GM20431 (cell line): ENCODE measurements around the gene IL7R.

Experiments
- in situ Hi-C: fragments of 300-500 bp; cut with MseI, MboI; formaldehyde crosslinking; loops from one replicate; pipeline ENCODE4 v1.15.0; 2020; ENCODE audit warnings: low sequenced_read_pairs; ENCODE audit not compliant: unreplicated experiment

Gene IL7R

GRCh38 chr5:35856765-35857351, at the start of gene IL7R:
Gene IL7R, plus strand, starts transcription at chr5:35856891. Its CDS starts 87 bp downstream, at chr5:35856978.
- in situ Hi-C loops: no loop called here

DNA sequence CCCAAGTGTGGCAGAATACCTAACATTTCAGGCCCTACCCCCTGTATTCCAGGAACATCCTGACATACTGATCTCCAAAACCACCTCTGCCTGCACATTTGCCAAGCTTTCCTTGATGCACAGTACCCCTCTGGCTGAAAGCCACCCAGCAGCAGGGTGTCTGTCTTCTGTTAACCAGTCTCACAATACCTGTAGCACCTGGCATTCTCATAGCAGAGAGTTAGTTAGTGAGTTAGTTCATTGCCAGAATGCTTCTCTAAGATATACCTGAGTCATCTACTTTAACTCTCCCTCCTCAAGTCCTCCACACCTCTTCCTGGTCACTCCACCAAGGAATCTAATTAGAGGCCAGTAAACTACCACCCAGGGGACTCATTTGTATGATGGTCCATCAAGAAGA, 46.1 kb upstream of the IL7R start:
- in situ Hi-C loops: no loop called here

- in situ Hi-C loops: no loop called here
Observed at GRCh38 chr5:35811108-35811741, 45.5 kb upstream of the IL7R start.

DNA sequence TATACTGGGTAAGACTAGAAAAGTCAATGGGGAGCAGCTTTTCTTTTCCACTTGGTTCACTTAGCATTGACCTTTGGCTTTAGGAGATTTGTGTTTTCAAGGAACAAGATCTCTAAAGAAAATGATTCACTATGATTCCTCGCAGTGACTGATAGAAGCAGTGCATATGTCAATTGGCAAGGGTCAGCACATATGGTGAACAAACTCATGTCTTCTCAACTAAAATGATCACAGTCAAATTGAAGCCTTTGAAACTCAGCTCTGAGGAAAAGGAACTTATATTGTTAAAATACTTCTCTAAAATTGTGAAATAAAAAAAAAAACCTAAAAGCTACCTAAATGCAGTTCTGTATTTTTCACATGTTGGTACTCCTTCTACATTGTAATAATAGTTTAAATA, 43.2 kb upstream of the IL7R start:
- in situ Hi-C loops: no loop called here

DNA sequence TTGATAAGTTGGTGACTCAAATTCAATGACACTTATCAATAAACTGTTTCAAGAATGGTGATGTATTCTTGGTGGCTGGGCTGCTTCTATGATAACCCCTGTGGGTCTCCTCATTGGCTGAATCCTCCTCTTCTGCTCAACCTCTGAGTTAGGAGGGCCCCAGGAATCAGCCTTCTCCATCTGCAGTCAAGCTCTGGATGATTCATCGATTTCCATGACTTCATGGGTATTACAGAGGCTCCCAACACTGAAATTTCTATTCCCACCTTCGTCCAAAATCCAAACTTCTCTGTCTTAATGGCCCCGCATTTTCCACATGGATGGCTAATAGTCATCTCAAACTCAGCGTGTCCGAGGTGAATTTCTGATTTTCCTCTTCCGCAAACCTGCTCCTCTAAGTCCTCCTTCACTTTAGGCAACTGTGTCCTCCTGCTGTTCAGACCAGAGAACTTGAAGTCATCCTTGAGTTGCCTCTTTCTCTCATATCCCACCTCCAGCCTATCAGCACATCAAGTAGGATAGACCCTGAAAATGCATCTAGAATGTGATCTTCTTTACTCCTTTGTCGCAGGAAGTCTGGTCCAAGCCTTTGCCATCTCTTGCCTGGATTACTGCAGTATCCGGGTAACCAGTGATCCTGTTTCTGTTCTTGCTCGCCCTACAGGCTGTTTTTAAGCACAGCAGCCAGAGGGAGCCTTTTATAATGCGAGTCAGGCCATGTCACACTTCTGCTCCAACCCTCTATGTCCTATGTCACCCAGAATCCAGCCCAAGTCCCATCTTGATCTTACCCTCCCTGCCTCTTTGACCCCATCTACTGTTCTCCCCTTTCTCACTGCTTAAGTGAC, 41.4 kb upstream of the IL7R start:
- in situ Hi-C loops: no loop called here

DNA sequence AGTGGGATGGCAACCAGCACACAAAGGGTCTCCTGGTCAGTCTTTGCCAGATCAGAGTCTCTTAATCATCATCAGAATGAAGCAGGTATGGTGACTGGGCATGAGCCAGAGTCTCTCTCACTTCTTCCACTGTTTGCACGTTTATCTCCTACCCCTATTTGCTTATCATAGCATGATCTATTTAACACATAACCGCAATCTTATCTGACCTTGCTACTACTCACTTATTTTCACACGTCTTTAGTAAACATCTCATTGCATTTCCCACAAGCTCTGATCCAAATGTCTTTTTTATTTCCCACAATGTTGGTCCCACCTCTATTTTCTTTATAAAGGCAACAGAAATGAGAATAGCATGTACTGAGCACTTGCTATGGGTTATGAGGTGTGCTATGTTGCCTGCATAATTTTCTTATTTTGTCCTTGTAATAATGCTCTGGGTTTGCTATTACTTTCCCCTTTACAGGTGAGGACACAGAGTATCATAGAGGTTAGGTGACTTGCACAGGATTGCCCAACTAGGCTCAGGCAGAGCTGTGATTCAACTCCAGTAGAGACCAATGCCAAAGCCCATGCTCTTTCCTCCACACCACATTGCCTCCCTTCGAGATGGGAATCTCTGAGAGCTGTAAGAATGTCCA, 39.7 kb upstream of the IL7R start:
- in situ Hi-C loops: no loop called here

DNA sequence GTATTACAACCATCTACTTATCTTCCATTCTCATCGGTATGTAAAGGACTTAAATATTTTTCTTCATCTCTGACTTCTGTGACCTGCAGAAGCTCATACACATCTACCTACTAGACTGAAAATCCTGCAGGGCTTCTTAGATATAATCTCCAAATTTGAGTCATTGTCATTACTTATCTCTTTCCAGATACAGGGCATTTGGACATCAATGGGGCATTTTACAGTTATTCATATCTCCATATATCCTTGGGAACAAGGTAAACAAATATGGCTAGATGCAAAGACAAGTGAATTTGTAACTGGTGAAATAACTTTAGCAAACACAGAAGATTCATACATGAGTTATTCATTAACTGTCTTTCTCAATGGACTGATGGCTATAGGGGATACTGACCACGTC, 37.7 kb upstream of the IL7R start:
- in situ Hi-C loops: no loop called here

DNA sequence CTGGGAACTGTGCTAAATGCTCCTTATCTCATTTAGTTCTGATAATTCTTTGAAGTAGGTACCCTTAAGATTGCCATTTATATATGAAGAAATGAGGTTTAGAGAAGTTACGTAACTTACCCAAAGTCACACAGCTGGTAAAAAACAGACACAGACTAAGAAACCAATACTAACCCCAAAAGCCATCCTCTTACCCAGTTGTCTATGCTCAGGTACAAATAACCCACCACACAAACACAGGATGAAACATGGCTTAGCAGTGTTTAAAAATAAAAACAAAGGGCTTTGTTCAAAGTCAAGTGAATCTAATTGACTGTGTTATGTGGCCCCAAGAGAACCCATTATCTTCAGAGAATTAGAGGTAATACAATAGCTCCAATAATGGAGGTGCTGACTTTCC, 37.0 kb upstream of the IL7R start:
- in situ Hi-C loops: no loop called here

DNA sequence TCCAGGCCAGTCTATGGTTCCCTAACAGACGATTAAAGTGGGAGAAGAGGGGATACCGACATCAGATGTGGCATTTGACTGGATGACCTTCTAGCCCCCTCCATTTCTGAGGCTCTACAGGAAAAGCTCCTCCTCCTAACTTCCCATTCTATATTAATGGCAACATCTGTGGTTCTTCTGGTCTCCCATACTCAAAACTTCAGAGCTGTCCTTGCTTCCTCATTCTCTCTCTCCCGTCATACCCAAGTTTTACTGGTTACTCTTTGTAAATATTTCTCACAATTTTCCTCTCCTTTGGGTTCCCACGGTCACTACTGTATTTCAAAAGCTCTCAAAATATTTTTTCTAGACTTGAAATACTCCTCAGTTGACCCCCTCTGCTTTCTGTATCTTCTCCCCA, 36.0 kb upstream of the IL7R start:
- in situ Hi-C loops: no loop called here

DNA sequence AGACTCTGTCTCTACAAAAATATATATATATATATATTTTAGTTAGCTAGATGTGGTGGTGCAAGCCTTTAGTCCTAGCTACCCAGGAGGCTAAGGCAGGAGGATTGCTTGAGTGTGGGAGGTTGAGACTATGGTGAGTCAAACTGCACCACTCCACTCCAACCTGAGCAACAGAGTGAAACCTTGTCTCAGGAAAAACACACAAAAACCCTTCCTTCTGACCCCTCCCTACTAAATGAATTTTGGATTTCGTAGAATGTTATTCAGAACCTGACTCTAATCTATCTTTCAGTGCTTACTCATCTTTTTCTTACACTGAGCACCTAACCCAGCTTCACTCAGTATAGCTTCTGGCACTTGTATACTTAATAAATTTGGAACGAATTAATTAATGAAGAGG, 35.2 kb upstream of the IL7R start:
- in situ Hi-C loops: no loop called here

DNA sequence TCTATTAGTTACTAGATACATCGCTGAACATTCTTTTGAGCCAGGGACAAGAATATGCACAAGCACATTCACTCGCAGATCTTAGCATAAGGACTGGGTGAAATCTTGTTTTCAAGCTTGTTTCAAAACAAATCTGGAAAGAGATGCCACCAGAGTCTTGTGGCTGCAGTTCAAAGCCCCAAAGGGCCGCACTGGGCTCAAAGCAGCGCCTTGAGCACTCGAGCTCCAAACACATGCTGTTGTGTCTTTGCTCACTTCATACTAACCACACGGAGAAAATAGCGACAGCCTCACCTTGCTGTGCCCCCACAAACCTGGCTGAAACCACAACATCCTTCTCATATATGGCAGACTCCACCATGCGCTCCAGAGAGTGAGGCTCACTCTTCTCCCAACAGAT, 34.2 kb upstream of the IL7R start:
- in situ Hi-C loops: no loop called here

GRCh38 chr5:35823347-35824098, 33.2 kb upstream of the IL7R start:
- in situ Hi-C loops: no loop called here

GRCh38 chr5:35826056-35826455, 30.6 kb upstream of the IL7R start:
- in situ Hi-C loops: no loop called here

DNA sequence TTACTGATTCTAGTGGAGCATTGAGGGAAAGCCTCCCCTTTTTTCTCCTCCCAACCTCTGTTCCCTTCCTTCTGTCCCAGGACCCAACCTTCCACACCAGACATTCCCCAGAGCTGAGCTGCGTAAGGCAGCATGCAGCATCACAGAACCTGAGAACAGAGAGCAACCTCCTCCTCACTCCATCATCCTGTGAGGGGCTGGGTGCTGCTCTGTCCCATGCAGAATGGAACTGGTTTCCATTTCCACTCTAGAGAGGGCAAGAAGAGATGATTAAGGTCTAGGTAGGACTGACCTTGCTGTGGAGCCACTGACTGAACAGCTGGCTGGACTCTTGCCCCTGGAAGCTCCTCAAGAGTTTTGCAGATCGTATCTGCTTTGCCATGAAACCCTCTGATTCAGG, 30.1 kb upstream of the IL7R start:
- in situ Hi-C loops: no loop called here

DNA sequence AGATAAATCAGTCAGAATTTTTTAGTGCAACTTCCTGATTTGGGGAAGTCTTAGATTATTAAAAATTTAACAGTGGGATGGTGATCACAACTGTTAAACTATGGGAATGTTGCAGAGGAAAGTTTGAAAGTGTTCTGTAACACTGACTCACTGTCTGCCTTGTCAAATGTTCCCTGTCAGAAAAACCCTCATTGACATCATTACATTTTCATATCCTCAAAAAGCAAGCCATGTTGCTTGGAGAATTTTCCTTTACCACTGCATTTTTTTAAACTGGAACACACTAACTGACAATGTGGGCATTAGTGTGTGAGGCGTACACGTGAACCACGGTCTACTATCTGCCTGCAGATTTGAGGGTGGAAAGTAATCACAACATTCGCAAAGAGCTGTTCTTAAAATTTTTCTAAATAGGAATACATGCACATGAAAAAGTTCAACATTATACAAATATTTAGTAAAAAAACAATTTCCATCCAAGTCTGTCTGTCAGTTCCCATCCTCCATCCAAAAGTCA, 28.6 kb upstream of the IL7R start:
- in situ Hi-C loops: no loop called here

DNA sequence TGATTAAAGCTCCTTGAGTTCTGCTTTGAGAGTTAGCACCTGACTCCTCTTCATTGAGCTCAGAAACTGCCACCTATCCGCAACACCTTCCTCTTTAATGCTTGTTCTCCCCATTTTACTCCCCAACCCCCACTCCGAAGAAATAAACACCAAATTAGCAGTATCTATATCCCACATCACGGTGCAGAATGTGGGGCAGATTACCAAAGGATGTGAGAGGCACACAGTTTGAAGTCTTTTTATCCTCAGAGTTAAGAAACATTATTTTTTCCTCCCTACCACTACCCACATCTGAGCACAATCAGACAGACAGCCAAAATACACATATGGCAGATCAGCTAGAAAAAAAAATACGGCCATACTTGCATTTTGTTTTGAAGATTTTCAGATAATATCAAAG, 26.1 kb upstream of the IL7R start:
- in situ Hi-C loops: no loop called here

DNA sequence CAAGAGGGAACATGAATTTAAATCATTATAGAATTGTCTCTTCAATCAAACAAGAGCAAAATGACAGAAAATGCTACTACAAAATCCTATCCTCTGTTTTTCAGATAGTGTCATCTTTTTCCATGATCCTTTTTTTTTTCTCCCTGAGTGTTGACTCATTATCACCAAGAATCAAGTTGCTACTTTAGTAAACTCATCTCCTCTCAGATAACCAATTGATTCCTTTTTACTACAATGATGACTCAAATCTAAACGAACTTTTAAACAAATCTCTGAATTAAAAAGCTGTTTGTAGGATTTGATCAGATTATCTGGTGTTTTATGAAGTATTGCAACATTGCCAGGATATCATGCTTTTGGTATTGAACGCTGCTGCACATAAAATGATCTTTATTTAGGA, 23.9 kb upstream of the IL7R start:
- in situ Hi-C loops: no loop called here

GRCh38 chr5:35833224-35833623, 23.5 kb upstream of the IL7R start:
- in situ Hi-C loops: no loop called here

DNA sequence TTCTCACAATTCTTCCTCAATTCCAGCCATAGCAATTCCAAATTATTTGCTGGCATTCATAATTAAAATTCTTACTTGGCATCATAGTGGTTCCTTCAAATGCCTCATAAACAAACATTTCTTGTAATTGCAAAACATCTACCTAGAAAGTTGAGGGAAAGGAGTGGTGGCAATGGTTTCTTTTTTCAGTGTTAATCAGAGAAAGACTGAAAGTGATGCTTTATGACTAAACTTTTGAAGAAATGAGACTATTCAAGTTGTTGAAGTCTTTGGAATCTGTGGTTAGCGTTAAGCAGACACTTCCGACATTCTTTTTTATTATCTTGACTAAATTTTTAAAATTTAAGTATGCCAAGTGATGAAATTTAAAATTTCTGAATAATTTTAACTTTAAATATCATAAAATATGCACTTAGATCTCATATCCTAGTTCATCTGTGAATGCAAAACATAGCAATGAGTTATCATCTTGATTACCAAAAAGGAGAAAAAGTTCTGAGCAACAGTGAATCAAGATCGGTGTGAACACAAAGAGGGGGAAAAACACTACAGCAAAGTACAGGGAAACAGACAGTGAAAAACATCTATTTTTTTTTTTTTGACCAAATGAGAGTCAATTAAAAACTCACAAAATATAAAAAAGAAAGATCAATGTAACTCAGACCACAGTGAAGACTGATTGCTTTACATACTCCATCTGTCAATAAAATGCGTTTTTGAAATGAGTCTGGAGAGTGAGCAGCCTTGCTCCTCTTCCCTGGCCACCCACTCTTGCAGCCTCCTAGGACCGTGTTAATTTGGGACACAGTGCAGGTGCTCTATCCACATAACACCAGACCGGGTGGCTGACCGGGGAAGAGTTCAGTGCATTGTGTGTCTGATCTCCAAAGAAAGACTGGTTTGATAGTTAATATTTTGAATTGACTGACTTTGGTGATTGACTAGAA, 20.6 kb upstream of the IL7R start:
- in situ Hi-C loops: no loop called here
